A673 (cell line): ENCODE data around the gene TCIRG1.

Experiments
- EZH2 ChIP-seq: fragments of 200-600 bp; sonication (generic); IDR thresholded peaks from 2 replicates; pipeline ENCODE4 v1.6.1; 2017; ENCODE audit warnings: borderline replicate concordance, low read depth, mild to moderate bottlenecking, mixed read lengths, antibody characterized with exemption, low read length; ENCODE audit not compliant: poor library complexity, severe bottlenecking
- TF ChIP-seq, protein P1 (sequence below): fragments of 300-800, 200-600 bp; sonication (generic); conservative IDR thresholded peaks from 2 replicates; pipeline ENCODE4 v1.5.1; 2017; ENCODE audit warnings: low read depth, mild to moderate bottlenecking, antibody characterized with exemption, low read length, moderate library complexity, mixed read lengths

DNA sequence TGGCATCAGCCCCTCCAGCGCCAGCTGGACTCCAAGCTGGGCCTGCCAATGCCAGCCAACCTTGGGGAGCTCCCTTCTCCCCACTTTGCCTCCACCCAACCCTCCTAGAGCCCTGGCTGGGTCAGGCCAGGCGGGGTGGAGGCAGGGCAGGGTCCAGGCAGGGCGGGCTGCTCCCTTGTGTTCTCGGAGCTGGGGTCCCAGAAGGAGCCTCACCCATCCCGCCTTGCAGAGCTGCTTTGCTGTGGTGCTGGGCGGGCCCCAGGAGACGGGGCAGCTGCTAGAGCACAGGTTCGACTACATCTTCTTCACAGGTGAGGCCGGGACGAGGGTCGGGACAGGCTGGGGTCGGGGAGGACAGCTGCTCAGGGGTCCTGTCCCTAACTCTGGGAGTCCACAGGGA, 19.3 kb upstream of the TCIRG1 start:
- TF ChIP-seq, protein P1, sequence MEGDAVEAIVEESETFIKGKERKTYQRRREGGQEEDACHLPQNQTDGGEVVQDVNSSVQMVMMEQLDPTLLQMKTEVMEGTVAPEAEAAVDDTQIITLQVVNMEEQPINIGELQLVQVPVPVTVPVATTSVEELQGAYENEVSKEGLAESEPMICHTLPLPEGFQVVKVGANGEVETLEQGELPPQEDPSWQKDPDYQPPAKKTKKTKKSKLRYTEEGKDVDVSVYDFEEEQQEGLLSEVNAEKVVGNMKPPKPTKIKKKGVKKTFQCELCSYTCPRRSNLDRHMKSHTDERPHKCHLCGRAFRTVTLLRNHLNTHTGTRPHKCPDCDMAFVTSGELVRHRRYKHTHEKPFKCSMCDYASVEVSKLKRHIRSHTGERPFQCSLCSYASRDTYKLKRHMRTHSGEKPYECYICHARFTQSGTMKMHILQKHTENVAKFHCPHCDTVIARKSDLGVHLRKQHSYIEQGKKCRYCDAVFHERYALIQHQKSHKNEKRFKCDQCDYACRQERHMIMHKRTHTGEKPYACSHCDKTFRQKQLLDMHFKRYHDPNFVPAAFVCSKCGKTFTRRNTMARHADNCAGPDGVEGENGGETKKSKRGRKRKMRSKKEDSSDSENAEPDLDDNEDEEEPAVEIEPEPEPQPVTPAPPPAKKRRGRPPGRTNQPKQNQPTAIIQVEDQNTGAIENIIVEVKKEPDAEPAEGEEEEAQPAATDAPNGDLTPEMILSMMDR = no peak
- no peak for TF ChIP-seq EZH2
